ENCODE data around the gene EXOC3. TPM values are rescaled to one million over a fixed set of nuclear protein-coding genes. Genes with fewer than 3 reads are reported as not detected.

The EXOC3 gene
- total and polyA plus RNA-seq, 4 donors: 34.8 to 61.0 (median 51.9) TPM

GRCh38 chr5:500491-500890 lies 57.5 kb downstream of the EXOC3 start:
- Histone ChIP-seq H3K4me1 (ENCODE audit: control insufficient read depth in 5 of 5, insufficient read depth in 5 of 5, low read length in 5 of 5) (peaks cover 0 to 5% (median 0%) of the 10 kb centered on the region in 5 donors), H3K36me3 (ENCODE audit: control insufficient read depth in 4 of 4, insufficient read depth in 4 of 4, low read length in 4 of 4) (no peaks in the 10 kb centered on the region), H3K27ac (ENCODE audit: low read depth in 1 of 2, low read length in 1 of 2) (no peak overlapping the region), H3K27me3 (ENCODE audit: control insufficient read depth in 3 of 3, insufficient read depth in 3 of 3, low read length in 2 of 3) (peaks cover 4 to 17% (median 8%) of the 10 kb centered on the region in 3 donors), H3K9ac (ENCODE audit: insufficient read depth in 1 of 2, low read length in 2 of 2) (no peak overlapping the region), H3K4me3 (no peak overlapping the region), H3K9me3 (ENCODE audit: control insufficient read depth in 4 of 4, insufficient read depth in 3 of 4, low read length in 3 of 4) (peaks cover 0 to 5% (median 0%) of the 10 kb centered on the region in 4 donors)
- ATAC-seq (ENCODE audit: insufficient read depth, low FRiP score): peak; percentile 40
- DNase-seq: no peak
- 89 to 92% methylated on average over 10 of the region's 10 CpGs for WGBS, 2 donors
- TF ChIP-seq CTCF (IDR thresholded peaks at IDR 0.05; ENCODE audit: control extremely low read depth, extremely low read depth): no peak

- no peak overlapping the region for H3K9ac ChIP-seq (ENCODE audit: insufficient read depth in 1 of 2, low read length in 2 of 2)
- no peak overlapping the region for H3K27ac ChIP-seq (ENCODE audit: low read depth in 1 of 2, low read length in 1 of 2)
- peaks cover 0 to 5% (median 0%) of the 10 kb centered on the region in 4 donors for H3K9me3 ChIP-seq (ENCODE audit: control insufficient read depth in 4 of 4, insufficient read depth in 3 of 4, low read length in 3 of 4)
- no peak for ATAC-seq (ENCODE audit: insufficient read depth, low FRiP score)
- 66 to 69% methylated on average over 41 of the region's 41 CpGs for WGBS, 2 donors
- H3K27me3 ChIP-seq (ENCODE audit: control insufficient read depth in 3 of 3, insufficient read depth in 3 of 3, low read length in 2 of 3): peaks cover 3 to 12% (median 4%) of the 10 kb centered on the region in 3 donors
- H3K4me3 ChIP-seq: no peak overlapping the region
- no peak for TF ChIP-seq CTCF (IDR thresholded peaks at IDR 0.05; ENCODE audit: control extremely low read depth, extremely low read depth)
- H3K4me1 ChIP-seq (ENCODE audit: control insufficient read depth in 5 of 5, insufficient read depth in 5 of 5, low read length in 5 of 5): peaks cover 0 to 5% (median 0%) of the 10 kb centered on the region in 5 donors
- H3K36me3 ChIP-seq (ENCODE audit: control insufficient read depth in 4 of 4, insufficient read depth in 4 of 4, low read length in 4 of 4): no peaks in the 10 kb centered on the region
- DNase-seq: no peak
These were observed 58.3 kb downstream of the EXOC3 start for GRCh38 chr5:501105-501830.

GRCh38 chr5:501831-502184 lies 58.8 kb downstream of the EXOC3 start:
- DNase-seq: peak in 1 of 3 donors; percentile 54
- TF ChIP-seq CTCF (IDR thresholded peaks at IDR 0.05; ENCODE audit: control extremely low read depth, extremely low read depth): no peak
- peaks cover 0 to 5% (median 0%) of the 10 kb centered on the region in 4 donors for H3K9me3 ChIP-seq (ENCODE audit: control insufficient read depth in 4 of 4, insufficient read depth in 3 of 4, low read length in 3 of 4)
- peaks cover 2 to 8% (median 4%) of the 10 kb centered on the region in 3 donors for H3K27me3 ChIP-seq (ENCODE audit: control insufficient read depth in 3 of 3, insufficient read depth in 3 of 3, low read length in 2 of 3)
- no peaks in the 10 kb centered on the region for H3K36me3 ChIP-seq (ENCODE audit: control insufficient read depth in 4 of 4, insufficient read depth in 4 of 4, low read length in 4 of 4)
- peaks cover 0 to 5% (median 0%) of the 10 kb centered on the region in 5 donors for H3K4me1 ChIP-seq (ENCODE audit: control insufficient read depth in 5 of 5, insufficient read depth in 5 of 5, low read length in 5 of 5)
- ATAC-seq (ENCODE audit: insufficient read depth, low FRiP score): no peak
- no peak overlapping the region for H3K9ac ChIP-seq (ENCODE audit: insufficient read depth in 1 of 2, low read length in 2 of 2)
- WGBS, 2 donors: 21 to 28% methylated on average over 23 of the region's 23 CpGs
- H3K27ac ChIP-seq (ENCODE audit: low read depth in 1 of 2, low read length in 1 of 2): no peak overlapping the region
- H3K4me3 ChIP-seq: no peak overlapping the region

Data from lung (tissue), 12 donors.